Suprapubic skin (tissue), 4 donors: ENCODE results near the gene SDHAF1.

ENCODE experiments used
- CTCF ChIP-seq, 2 donors: fragments of 200-600 bp in 1 of 2; fragments of 450-650 bp in 1 of 2; sonication (generic) in 1 of 2; IDR thresholded peaks; one replicate each; pipeline ENCODE4 v1.5.1; 2016 to 2019; ENCODE audit warnings: antibody characterized with exemption in 2 of 2, mild to moderate bottlenecking in 1 of 2, moderate library complexity in 1 of 2
- EP300 ChIP-seq: sonication (generic); formaldehyde crosslinking; IDR thresholded peaks from one replicate; pipeline ENCODE4 v1.6.1; 2017; ENCODE audit warnings: antibody characterized with exemption
- POLR2AphosphoS5 ChIP-seq, 3 donors: sonication (generic); formaldehyde crosslinking; IDR thresholded peaks; one replicate each; pipeline ENCODE4 v1.6.1; 2017; ENCODE audit warnings: antibody characterized with exemption in 3 of 3

- no peak for TF ChIP-seq CTCF (IDR thresholded peaks at IDR 0.05)
- no peak for TF ChIP-seq EP300
- TF ChIP-seq POLR2AphosphoS5 (IDR thresholded peaks at IDR 0.05), result no peak
Measured at GRCh38 chr19:36009633-36010379, 14.8 kb downstream of the SDHAF1 start.
